PFSK-1 (cell line): ENCODE measurements around the gene ZBED5.

Experiments used
- POLR2AphosphoS5 ChIP-seq: IDR thresholded peaks from 2 replicates; pipeline ENCODE4 v1.6.1; 2012; ENCODE audit warnings: low read depth, mild to moderate bottlenecking, control low read depth, low read length, moderate library complexity
- TAF1 ChIP-seq: IDR thresholded peaks from 2 replicates; pipeline ENCODE4 v1.6.1; 2012; ENCODE audit warnings: low read length, control low read depth, borderline replicate concordance; ENCODE audit not compliant: insufficient read depth
- TF ChIP-seq, protein P1 (sequence below), 2 experiments: IDR thresholded peaks; 2 replicates each; pipeline versions ENCODE4 v1.6.1 to v1.8.0; 2011 to 2012; ENCODE audit warnings: low read depth in 2 of 2, low read length in 2 of 2, control low read depth in 1 of 2, inconsistent platforms in 1 of 2, mild to moderate bottlenecking in 1 of 2, moderate library complexity in 1 of 2; ENCODE audit not compliant: insufficient read depth in 1 of 2

DNA sequence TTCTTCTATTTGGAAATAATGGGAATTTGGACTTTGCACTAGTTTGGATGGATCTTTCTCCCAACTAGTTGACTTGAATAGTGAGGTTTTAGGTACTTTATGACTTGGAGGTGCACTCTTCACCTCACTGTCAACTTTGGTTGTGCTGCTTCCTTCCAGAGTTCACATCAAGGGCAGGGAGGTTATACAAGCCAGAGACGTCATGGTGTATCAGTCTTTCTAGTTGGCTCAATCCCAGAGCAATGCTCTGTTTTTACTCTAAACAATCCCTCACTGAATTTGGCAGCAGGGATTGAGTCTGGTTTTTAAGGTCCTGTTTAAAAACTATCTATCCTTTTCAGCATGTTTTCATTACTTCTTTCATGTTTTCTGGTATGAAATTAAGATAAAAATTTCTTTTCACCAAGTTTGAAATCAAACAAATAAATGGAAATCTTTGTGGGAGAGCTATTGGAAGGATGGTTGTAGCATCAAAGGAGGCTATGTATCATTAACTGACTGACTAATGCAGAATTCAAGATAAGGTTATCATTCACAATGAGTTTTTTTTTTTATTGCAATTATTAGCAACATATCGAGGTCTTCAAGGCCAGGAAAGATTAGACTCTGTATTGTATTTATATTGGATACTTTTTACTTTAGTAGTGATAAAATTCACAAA, 28.0 kb upstream of the ZBED5 start:
- TF ChIP-seq, protein P1, sequence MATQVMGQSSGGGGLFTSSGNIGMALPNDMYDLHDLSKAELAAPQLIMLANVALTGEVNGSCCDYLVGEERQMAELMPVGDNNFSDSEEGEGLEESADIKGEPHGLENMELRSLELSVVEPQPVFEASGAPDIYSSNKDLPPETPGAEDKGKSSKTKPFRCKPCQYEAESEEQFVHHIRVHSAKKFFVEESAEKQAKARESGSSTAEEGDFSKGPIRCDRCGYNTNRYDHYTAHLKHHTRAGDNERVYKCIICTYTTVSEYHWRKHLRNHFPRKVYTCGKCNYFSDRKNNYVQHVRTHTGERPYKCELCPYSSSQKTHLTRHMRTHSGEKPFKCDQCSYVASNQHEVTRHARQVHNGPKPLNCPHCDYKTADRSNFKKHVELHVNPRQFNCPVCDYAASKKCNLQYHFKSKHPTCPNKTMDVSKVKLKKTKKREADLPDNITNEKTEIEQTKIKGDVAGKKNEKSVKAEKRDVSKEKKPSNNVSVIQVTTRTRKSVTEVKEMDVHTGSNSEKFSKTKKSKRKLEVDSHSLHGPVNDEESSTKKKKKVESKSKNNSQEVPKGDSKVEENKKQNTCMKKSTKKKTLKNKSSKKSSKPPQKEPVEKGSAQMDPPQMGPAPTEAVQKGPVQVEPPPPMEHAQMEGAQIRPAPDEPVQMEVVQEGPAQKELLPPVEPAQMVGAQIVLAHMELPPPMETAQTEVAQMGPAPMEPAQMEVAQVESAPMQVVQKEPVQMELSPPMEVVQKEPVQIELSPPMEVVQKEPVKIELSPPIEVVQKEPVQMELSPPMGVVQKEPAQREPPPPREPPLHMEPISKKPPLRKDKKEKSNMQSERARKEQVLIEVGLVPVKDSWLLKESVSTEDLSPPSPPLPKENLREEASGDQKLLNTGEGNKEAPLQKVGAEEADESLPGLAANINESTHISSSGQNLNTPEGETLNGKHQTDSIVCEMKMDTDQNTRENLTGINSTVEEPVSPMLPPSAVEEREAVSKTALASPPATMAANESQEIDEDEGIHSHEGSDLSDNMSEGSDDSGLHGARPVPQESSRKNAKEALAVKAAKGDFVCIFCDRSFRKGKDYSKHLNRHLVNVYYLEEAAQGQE (IDR thresholded peaks at IDR 0.05; ENCODE audit: insufficient read depth in 1 of 2, low read depth in 2 of 2, low read length in 2 of 2), result no peak
- TF ChIP-seq POLR2AphosphoS5 (no peak), TAF1 (no peak)
